GM13977 (cell line): ENCODE results near the gene TIA1.
"Not testable (repeated sequence)": the region's sequence is repeated elsewhere in the genome, so short reads cannot be mapped to it uniquely, and the experiment has no call there.

Source experiments
- DNase-seq: peaks from one replicate; pipeline ENCODE4 v3.0.0; 2012; ENCODE audit warnings: low spot score
- CTCF ChIP-seq: IDR thresholded peaks from 2 replicates; pipeline ENCODE4 v1.5.1; 2012; ENCODE audit warnings: mild to moderate bottlenecking, control low read depth; ENCODE audit not compliant: insufficient read depth; ENCODE audit errors: extremely low read depth, missing control alignments
- in situ Hi-C: fragments of 300-500 bp; cut with MboI; formaldehyde crosslinking; loops from one replicate; pipeline ENCODE4 v1.12.0; 2022; ENCODE audit warnings: low sequenced_read_pairs, low pct_unique_long_range_greater_than_20kb, mixed read lengths, inconsistent platforms; ENCODE audit not compliant: unreplicated experiment

TIA1 gene

GRCh38 chr2:70188460-70188859, 60.0 kb downstream of the TIA1 start:
- no peak for DNase-seq
- in situ Hi-C loops = no loop called here
- no peak for TF ChIP-seq CTCF

GRCh38 chr2:70187170-70187569, 61.3 kb downstream of the TIA1 start:
- in situ Hi-C loops, DNase-seq: not testable (repeated sequence)

- no peak for DNase-seq
- TF ChIP-seq CTCF = no peak
- in situ Hi-C loops = no loop called here
Measured at GRCh38 chr2:70182689-70183088, 65.7 kb downstream of the TIA1 start.

- no peak for DNase-seq
- TF ChIP-seq CTCF = no peak
- in situ Hi-C loops = no loop called here
Measured at GRCh38 chr2:70181363-70181956, 67.0 kb downstream of the TIA1 start.

GRCh38 chr2:70173520-70173919, 74.9 kb downstream of the TIA1 start:
- TF ChIP-seq CTCF = no peak
- no peak for DNase-seq
- in situ Hi-C loops = no loop called here

- in situ Hi-C loops, DNase-seq: not testable (repeated sequence)
Measured at GRCh38 chr2:70169654-70170245, 78.7 kb downstream of the TIA1 start.

- peak; percentile 52 for DNase-seq
- in situ Hi-C loops = no loop called here
- TF ChIP-seq CTCF = no peak
Measured at GRCh38 chr2:70161069-70161534, 87.3 kb downstream of the TIA1 start.
